WI38 (cell line): Measurements from ENCODE around the gene WIPF2.

Experiments used
- H3K4me3 ChIP-seq: 2 replicates; pipeline ENCODE4 v1.5.1; 2011; ENCODE audit warnings: low read depth, mild to moderate bottlenecking, control low read depth, low read length
- CTCF ChIP-seq: IDR thresholded peaks from 2 replicates; pipeline ENCODE4 v1.5.1; 2012; ENCODE audit warnings: low read depth, mild to moderate bottlenecking, control low read depth, low read length

The WIPF2 gene

GRCh38 chr17:40313668-40314583, 94.8 kb downstream of the WIPF2 start:
- TF ChIP-seq CTCF, result no peak
- H3K4me3 ChIP-seq, result no peak overlapping the region

DNA sequence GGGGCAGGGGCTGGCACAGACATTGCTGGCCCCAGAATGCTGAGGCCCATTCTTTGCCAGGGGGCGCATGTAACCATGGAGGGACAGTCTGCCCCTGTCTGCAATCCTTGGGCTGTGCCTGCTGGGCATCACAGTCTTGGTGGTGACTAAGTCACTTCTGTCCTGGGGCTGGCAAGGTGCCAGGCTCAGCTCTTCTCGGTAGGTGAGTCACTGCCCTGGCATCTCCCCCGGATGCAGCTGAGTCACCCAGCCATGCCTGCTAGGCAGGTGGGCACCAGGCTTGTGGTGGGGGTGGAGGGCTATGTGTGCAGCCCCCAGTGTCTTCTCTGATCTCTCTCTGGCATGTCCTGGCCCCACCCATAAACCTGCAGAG, 95.5 kb downstream of the WIPF2 start:
- H3K4me3 ChIP-seq, result no peak overlapping the region
- TF ChIP-seq CTCF, result no peak

DNA sequence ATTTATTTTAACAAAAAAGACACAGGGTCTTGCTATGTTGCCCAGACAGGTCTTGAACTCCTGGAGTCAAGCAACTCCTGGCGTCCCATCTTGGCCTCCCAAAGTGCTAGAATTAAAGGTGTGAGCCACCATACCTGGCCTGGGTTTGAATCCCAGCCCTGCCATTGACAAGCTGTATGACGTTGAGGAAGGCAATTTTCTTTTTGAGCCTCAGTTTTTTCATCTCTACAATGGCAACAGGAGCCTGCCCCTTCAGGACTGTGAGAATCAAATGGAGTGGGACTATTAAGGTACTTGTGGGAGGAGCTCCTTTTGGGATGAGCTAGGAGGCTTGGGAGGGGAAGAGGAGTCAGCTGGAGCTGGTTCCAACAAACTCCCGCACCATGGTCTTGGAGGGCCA, 96.1 kb downstream of the WIPF2 start:
- no peak overlapping the region for H3K4me3 ChIP-seq
- TF ChIP-seq CTCF, result no peak

DNA sequence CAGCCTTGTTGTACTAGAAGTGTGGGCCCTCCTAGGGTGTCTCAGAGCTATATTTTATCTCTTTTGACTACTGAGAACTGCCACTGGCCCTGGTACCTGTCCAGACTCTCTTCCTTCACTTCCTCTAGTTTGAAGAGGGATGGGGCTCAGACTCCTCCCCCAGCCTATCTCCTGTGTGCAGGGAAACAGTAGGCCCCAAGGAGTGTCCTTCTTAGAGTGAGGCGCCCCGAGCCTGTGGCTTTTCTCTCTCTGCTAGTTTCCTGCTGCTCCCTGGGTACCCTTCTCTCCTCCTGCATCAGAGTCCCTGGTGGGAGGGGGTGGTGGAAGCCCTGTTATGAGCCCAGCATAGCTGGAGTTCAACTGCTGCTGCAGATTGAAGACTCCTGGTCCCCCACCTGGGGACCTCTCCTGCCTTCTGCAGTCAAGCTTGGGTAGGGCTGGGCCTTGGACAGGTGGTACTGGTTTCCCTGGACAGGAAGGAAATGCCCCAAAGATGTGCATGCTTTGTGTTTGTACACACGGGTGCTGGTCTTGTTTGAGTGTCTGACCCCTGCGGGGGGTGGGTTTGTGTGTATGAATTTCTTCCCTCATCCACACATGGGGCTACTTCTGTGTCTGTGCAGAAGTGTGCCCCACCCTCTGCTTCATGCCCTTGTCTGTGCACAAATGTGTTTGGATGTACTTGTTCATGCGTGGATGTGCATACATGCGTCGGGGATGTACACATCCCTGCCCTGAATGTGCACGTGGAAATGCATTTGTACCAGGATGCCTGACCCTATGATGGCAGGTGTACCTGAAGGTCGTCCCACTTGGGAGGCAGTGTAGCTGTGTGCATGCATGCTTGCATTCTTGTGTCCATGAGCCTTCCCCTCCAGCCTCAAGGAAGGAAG, 96.8 kb downstream of the WIPF2 start:
- no peak for TF ChIP-seq CTCF

DNA sequence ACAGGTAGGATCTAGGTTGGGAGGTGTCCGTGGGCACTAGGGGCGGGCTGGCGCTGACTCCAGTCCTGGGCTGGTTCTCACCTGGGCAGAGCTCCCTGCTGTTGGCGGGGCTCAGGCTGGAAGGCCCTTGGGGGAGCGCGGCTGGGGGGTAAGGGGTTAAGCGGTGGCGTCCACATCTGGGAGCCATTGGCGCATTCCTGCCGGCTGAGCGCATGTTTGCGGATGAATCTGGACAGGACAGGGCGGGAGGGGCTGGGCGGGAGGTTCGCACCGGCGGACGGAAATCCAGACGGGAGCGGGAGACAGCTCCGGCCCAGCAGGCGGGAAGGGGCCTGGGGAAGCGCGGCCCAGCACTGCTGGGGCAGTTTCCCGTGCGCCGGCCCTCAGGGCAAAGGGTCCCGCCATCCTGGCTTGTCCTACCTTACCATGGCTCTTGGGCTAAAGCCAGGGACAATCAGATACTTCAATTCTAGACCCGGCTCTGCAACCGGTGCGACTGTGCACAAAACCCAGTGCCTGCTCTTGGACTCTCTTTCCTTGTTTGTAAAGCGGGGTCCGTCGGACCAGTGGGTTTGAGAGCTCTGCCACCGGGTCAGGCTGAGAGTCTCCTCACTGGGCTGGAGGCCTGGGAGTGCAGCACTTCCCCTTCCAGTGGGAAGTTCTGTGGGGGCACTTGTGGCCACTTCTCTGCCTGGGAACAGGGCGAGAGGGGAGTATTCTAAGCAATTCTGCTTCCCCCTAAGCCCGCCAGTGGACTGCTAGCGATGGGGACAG, 97.7 kb downstream of the WIPF2 start:
- 0 out of 2 replicates have a peak, but pooled peaks have one; percentile 7 for TF ChIP-seq CTCF
- H3K4me3 ChIP-seq, result peak overlapping the region; percentile 99

More for the DNA sequence above, 96.8 kb downstream of the WIPF2 start:
- H3K4me3 ChIP-seq, result no peak overlapping the region

GRCh38 chr17:40317345-40317873, 98.3 kb downstream of the WIPF2 start:
- peak overlapping the region; percentile 99 for H3K4me3 ChIP-seq
- TF ChIP-seq CTCF, result peak; percentile 47
